Activated naive CD4-positive, alpha-beta T cell treated with anti-CD3 and anti-CD28 coated beads for 36 hours (primary cell): Measurements from ENCODE around the gene NAV2. TPM values are rescaled to one million over a fixed set of nuclear protein-coding genes. Genes with fewer than 3 reads are reported as not detected.

ENCODE experiments used
- CTCF ChIA-PET: fragments of 350-600 bp; sonication (Branson Sonifier 250); formaldehyde crosslinking; loops from one replicate; lab custom pipeline; 2021; ENCODE audit warnings: antibody characterized with exemption; lab: Charles Lee
- DNase-seq: peaks from one replicate; pipeline ENCODE4 v3.0.0-alpha.2; 2020
- H3K27ac Mint-ChIP-seq: one replicate; pipeline ENCODE4 v1.8.0; 2021; ENCODE audit warnings: mild to moderate bottlenecking, mixed read lengths
- H3K27me3 Mint-ChIP-seq: one replicate; pipeline ENCODE4 v1.8.0; 2021; ENCODE audit warnings: low read depth, mixed read lengths
- H3K36me3 Mint-ChIP-seq: one replicate; pipeline ENCODE4 v1.8.0; 2021; ENCODE audit warnings: low read depth, mixed read lengths
- H3K4me1 Mint-ChIP-seq: one replicate; pipeline ENCODE4 v1.8.0; 2021; ENCODE audit warnings: low read depth, mixed read lengths
- H3K4me3 Mint-ChIP-seq: one replicate; pipeline ENCODE4 v1.8.0; 2021; ENCODE audit warnings: mild to moderate bottlenecking, moderate library complexity, mixed read lengths
- H3K9me3 Mint-ChIP-seq: one replicate; pipeline ENCODE4 v1.8.0; 2021; ENCODE audit warnings: mixed read lengths
- intact Hi-C: fragments of 100-400 bp; cut with micrococcal nuclease; formaldehyde crosslinking; loops from one replicate; pipeline ENCODE4 v1.15.1; 2023
- total RNA-seq, 2 experiments: library from RNA; stranded (reverse); gene quantifications; one replicate each; pipeline ENCODE4 v1.2.3, GENCODE V29; 2021

Gene NAV2
- total RNA-seq, 2 experiments from 2014 or later = 0.20 to 0.41 TPM

GRCh38 chr11:19794161-19794560, 81.5 kb downstream of the NAV2 start:
- Mint-ChIP-seq H3K9me3 (no peaks in the 10 kb centered on the region), H3K36me3 (no peaks in the 10 kb centered on the region), H3K4me3 (no peak overlapping the region), H3K27ac (no peak overlapping the region), H3K27me3 (peaks cover 6% of the 10 kb centered on the region), H3K4me1 (no peaks in the 10 kb centered on the region)
- DNase-seq = no peak
- intact Hi-C loops = no loop called here
- CTCF ChIA-PET = no interaction called here

GRCh38 chr11:19795082-19795481, 82.4 kb downstream of the NAV2 start:
- Mint-ChIP-seq H3K4me3 (no peak overlapping the region), H3K4me1 (no peaks in the 10 kb centered on the region), H3K27ac (no peak overlapping the region), H3K9me3 (no peaks in the 10 kb centered on the region), H3K27me3 (peaks cover 6% of the 10 kb centered on the region), H3K36me3 (no peaks in the 10 kb centered on the region)
- no peak for DNase-seq
- CTCF ChIA-PET = interaction anchor here (0.7 to 1.0 kb wide), 2 partner anchors 10 to 236 kb away, joined by 3 read pairs; no protein-coding TSS in a partner anchor
- intact Hi-C loops = no loop called here

- Mint-ChIP-seq H3K9me3 (no peaks in the 10 kb centered on the region), H3K27me3 (peaks cover 8% of the 10 kb centered on the region), H3K27ac (no peak overlapping the region), H3K36me3 (no peaks in the 10 kb centered on the region), H3K4me3 (no peak overlapping the region), H3K4me1 (no peaks in the 10 kb centered on the region)
- intact Hi-C loops = no loop called here
- CTCF ChIA-PET = interaction anchor here (1.1 kb wide), 1 partner anchor 14 kb away, joined by 3 read pairs; no protein-coding TSS in a partner anchor
- no peak for DNase-seq
Observed at GRCh38 chr11:19800162-19800561, 87.5 kb downstream of the NAV2 start.

- Mint-ChIP-seq H3K36me3 (no peaks in the 10 kb centered on the region), H3K9me3 (no peaks in the 10 kb centered on the region), H3K27me3 (peaks cover 8% of the 10 kb centered on the region), H3K4me1 (no peaks in the 10 kb centered on the region), H3K27ac (no peak overlapping the region), H3K4me3 (no peak overlapping the region)
- intact Hi-C loops = no loop called here
- no peak for DNase-seq
- CTCF ChIA-PET = interaction anchor here (1.1 kb wide), 1 partner anchor 15 kb away, joined by 3 read pairs; no protein-coding TSS in a partner anchor
Observed at GRCh38 chr11:19800714-19801519, 88.3 kb downstream of the NAV2 start.

- DNase-seq = no peak
- Mint-ChIP-seq H3K27ac (no peak overlapping the region), H3K4me1 (no peaks in the 10 kb centered on the region), H3K9me3 (no peaks in the 10 kb centered on the region), H3K4me3 (no peak overlapping the region), H3K27me3 (peaks cover 10% of the 10 kb centered on the region), H3K36me3 (no peaks in the 10 kb centered on the region)
- CTCF ChIA-PET = no interaction called here
- intact Hi-C loops = no loop called here
Observed at GRCh38 chr11:19802773-19803293, 90.2 kb downstream of the NAV2 start.

GRCh38 chr11:19803506-19803998, 90.9 kb downstream of the NAV2 start:
- H3K27ac Mint-ChIP-seq = no peak overlapping the region
- DNase-seq = no peak
- H3K4me1 Mint-ChIP-seq = no peaks in the 10 kb centered on the region
- H3K36me3 Mint-ChIP-seq = no peaks in the 10 kb centered on the region
- intact Hi-C loops = no loop called here
- CTCF ChIA-PET = no interaction called here
- H3K9me3 Mint-ChIP-seq = no peaks in the 10 kb centered on the region
- peaks cover 7% of the 10 kb centered on the region for H3K27me3 Mint-ChIP-seq
- H3K4me3 Mint-ChIP-seq = no peak overlapping the region

- CTCF ChIA-PET = interaction anchor here (1.1 kb wide), 1 partner anchor 10 kb away, joined by 3 read pairs; no protein-coding TSS in a partner anchor
- H3K9me3 Mint-ChIP-seq = no peaks in the 10 kb centered on the region
- intact Hi-C loops = loop anchor here (5.0 kb wide), 1 partner anchor 97 kb away; no protein-coding TSS in a partner anchor
Observed at GRCh38 chr11:19805376-19805775, 92.7 kb downstream of the NAV2 start.

GRCh38 chr11:19805827-19806226, 93.2 kb downstream of the NAV2 start:
- Mint-ChIP-seq H3K27ac (no peak overlapping the region), H3K36me3 (no peaks in the 10 kb centered on the region), H3K4me1 (no peaks in the 10 kb centered on the region), H3K27me3 (peaks cover 4% of the 10 kb centered on the region), H3K9me3 (no peaks in the 10 kb centered on the region), H3K4me3 (no peak overlapping the region)
- CTCF ChIA-PET = interaction anchor here (1.1 kb wide), 1 partner anchor 10 kb away, joined by 3 read pairs; no protein-coding TSS in a partner anchor
- intact Hi-C loops = loop anchor here (5.0 kb wide), 1 partner anchor 96 kb away; no protein-coding TSS in a partner anchor
- no peak for DNase-seq

More at GRCh38 chr11:19805376-19805775, 92.7 kb downstream of the NAV2 start:
- no peaks in the 10 kb centered on the region for H3K36me3 Mint-ChIP-seq
- H3K27me3 Mint-ChIP-seq = peaks cover 4% of the 10 kb centered on the region
- no peak overlapping the region for H3K27ac Mint-ChIP-seq
- no peak for DNase-seq
- no peaks in the 10 kb centered on the region for H3K4me1 Mint-ChIP-seq
- no peak overlapping the region for H3K4me3 Mint-ChIP-seq

- DNase-seq = no peak
- Mint-ChIP-seq H3K27ac (no peak overlapping the region), H3K27me3 (peaks cover 4% of the 10 kb centered on the region), H3K9me3 (no peaks in the 10 kb centered on the region), H3K4me1 (no peaks in the 10 kb centered on the region), H3K36me3 (no peaks in the 10 kb centered on the region), H3K4me3 (no peak overlapping the region)
- CTCF ChIA-PET = no interaction called here
- intact Hi-C loops = loop anchor here (5.0 kb wide), 1 partner anchor 96 kb away; no protein-coding TSS in a partner anchor
Observed at GRCh38 chr11:19806251-19806650, 93.6 kb downstream of the NAV2 start.

- H3K27me3 Mint-ChIP-seq = peaks cover 2% of the 10 kb centered on the region
- H3K36me3 Mint-ChIP-seq = no peaks in the 10 kb centered on the region
- intact Hi-C loops = loop anchor here (1.0 to 5.0 kb wide), 2 partner anchors 94 to 244 kb away; no protein-coding TSS in a partner anchor
- H3K4me1 Mint-ChIP-seq = no peaks in the 10 kb centered on the region
- CTCF ChIA-PET = no interaction called here
- H3K27ac Mint-ChIP-seq = no peak overlapping the region
- DNase-seq = no peak
- no peak overlapping the region for H3K4me3 Mint-ChIP-seq
- H3K9me3 Mint-ChIP-seq = no peaks in the 10 kb centered on the region
Observed at GRCh38 chr11:19808076-19808911, 95.7 kb downstream of the NAV2 start.

GRCh38 chr11:19810852-19811251, 98.2 kb downstream of the NAV2 start:
- CTCF ChIA-PET = no interaction called here
- H3K36me3 Mint-ChIP-seq = no peaks in the 10 kb centered on the region
- peaks cover 2% of the 10 kb centered on the region for H3K27me3 Mint-ChIP-seq
- intact Hi-C loops = no loop called here
- H3K27ac Mint-ChIP-seq = no peak overlapping the region
- DNase-seq = no peak
- H3K4me3 Mint-ChIP-seq = no peak overlapping the region
- no peaks in the 10 kb centered on the region for H3K4me1 Mint-ChIP-seq
- no peaks in the 10 kb centered on the region for H3K9me3 Mint-ChIP-seq

GRCh38 chr11:19811380-19811779, 98.7 kb downstream of the NAV2 start:
- no peaks in the 10 kb centered on the region for H3K9me3 Mint-ChIP-seq
- no peaks in the 10 kb centered on the region for H3K4me1 Mint-ChIP-seq

More at GRCh38 chr11:19811380-19811779, 98.7 kb downstream of the NAV2 start:
- no peak overlapping the region for H3K4me3 Mint-ChIP-seq
- H3K27ac Mint-ChIP-seq = no peak overlapping the region
- DNase-seq = no peak
- peaks cover 2% of the 10 kb centered on the region for H3K27me3 Mint-ChIP-seq
- CTCF ChIA-PET = no interaction called here
- H3K36me3 Mint-ChIP-seq = no peaks in the 10 kb centered on the region
- intact Hi-C loops = no loop called here
